GM12878 (cell line): ENCODE results near the gene ACTR5. TPM values are rescaled to one million over a fixed set of nuclear protein-coding genes. Genes with fewer than 3 reads are reported as not detected.

Experiments
- CEBPB ChIP-seq, 2 experiments: fragments of 150-350 bp in 1 of 2; IDR thresholded peaks; 2 replicates each; pipeline ENCODE4 v1.6.1; 2012 to 2014; ENCODE audit warnings: low read depth in 2 of 2, low read length in 2 of 2, borderline replicate concordance in 1 of 2, inconsistent platforms in 1 of 2
- CHD2 ChIP-seq: IDR thresholded peaks from 2 replicates; pipeline ENCODE4 v1.6.1; 2011; ENCODE audit warnings: low read depth, low read length, improper control_type of control experiment, borderline replicate concordance
- E2F8 ChIP-seq: fragments of 450-650 bp; IDR thresholded peaks from 2 replicates; pipeline ENCODE4 v1.6.1; 2018; ENCODE audit warnings: mild to moderate bottlenecking, low read depth, moderate library complexity; ENCODE audit not compliant: partially characterized antibody
- EZH2 ChIP-seq: IDR thresholded peaks from 2 replicates; pipeline ENCODE4 v1.6.1; 2012; ENCODE audit warnings: low read depth, mild to moderate bottlenecking, control low read depth, inconsistent platforms, low read length, borderline replicate concordance; ENCODE audit not compliant: control insufficient read depth
- IKZF1 ChIP-seq: fragments of 450-650 bp; conservative IDR thresholded peaks from 2 replicates; pipeline ENCODE4 v1.6.1; 2017; ENCODE audit warnings: antibody characterized with exemption, mild to moderate bottlenecking
- IRF4 ChIP-seq: IDR thresholded peaks from 2 replicates; pipeline ENCODE4 v1.6.1; 2011; ENCODE audit warnings: low read depth, low read length
- LARP7 ChIP-seq: fragments of 450-650 bp; IDR thresholded peaks from 2 replicates; pipeline ENCODE4 v1.6.1; 2017; ENCODE audit warnings: mild to moderate bottlenecking
- NFXL1 ChIP-seq: fragments of 450-650 bp; IDR thresholded peaks from 2 replicates; pipeline ENCODE4 v1.6.1; 2017; ENCODE audit warnings: antibody characterized with exemption, mild to moderate bottlenecking, borderline replicate concordance
- NR2C1 ChIP-seq: fragments of 450-650 bp; IDR thresholded peaks from 2 replicates; pipeline ENCODE4 v1.6.1; 2017; ENCODE audit warnings: antibody characterized with exemption, mild to moderate bottlenecking, moderate library complexity
- NRF1 ChIP-seq: conservative IDR thresholded peaks from 2 replicates; pipeline ENCODE4 v1.6.1; 2011; ENCODE audit warnings: mild to moderate bottlenecking, low read depth, low read length, improper control_type of control experiment
- PAX5 ChIP-seq: IDR thresholded peaks from 2 replicates; pipeline ENCODE4 v1.6.1; 2011; ENCODE audit warnings: low read depth, low read length, borderline replicate concordance
- PKNOX1 ChIP-seq: fragments of 450-650 bp; IDR thresholded peaks from 2 replicates; pipeline ENCODE4 v1.6.1; 2016; ENCODE audit warnings: mild to moderate bottlenecking
- POLR2A ChIP-seq: IDR thresholded peaks from 2 replicates; pipeline ENCODE4 v1.6.1; 2011; ENCODE audit warnings: low read depth, mild to moderate bottlenecking, low read length
- POLR2AphosphoS2 ChIP-seq: IDR thresholded peaks from 2 replicates; pipeline ENCODE4 v1.6.1; 2011; ENCODE audit warnings: low read depth, mild to moderate bottlenecking, low read length, improper control_type of control experiment, moderate library complexity
- RB1 ChIP-seq: fragments of 450-650 bp; formaldehyde crosslinking; IDR thresholded peaks from 2 replicates; pipeline ENCODE4 v1.6.1; 2017; ENCODE audit warnings: mild to moderate bottlenecking, borderline replicate concordance
- SIN3A ChIP-seq: IDR thresholded peaks from 2 replicates; pipeline ENCODE4 v1.6.1; 2012; ENCODE audit warnings: low read depth, low read length, improper control_type of control experiment
- SMAD5 ChIP-seq: IDR thresholded peaks from 2 replicates; pipeline ENCODE4 v1.6.1; 2016; ENCODE audit warnings: antibody characterized with exemption, low read depth
- SMARCA5 ChIP-seq: fragments of 450-650 bp; IDR thresholded peaks from 2 replicates; pipeline ENCODE4 v1.6.1; 2017; ENCODE audit warnings: mild to moderate bottlenecking
- SMC3 ChIP-seq: IDR thresholded peaks from 2 replicates; pipeline ENCODE4 v1.6.1; 2011; ENCODE audit warnings: low read length, improper control_type of control experiment, borderline replicate concordance
- TAF1 ChIP-seq: IDR thresholded peaks from 2 replicates; pipeline ENCODE4 v1.6.1; 2011; ENCODE audit warnings: mild to moderate bottlenecking, low read depth, low read length, borderline replicate concordance
- TCF12 ChIP-seq: IDR thresholded peaks from 2 replicates; pipeline ENCODE4 v1.6.1; 2011; ENCODE audit warnings: low read depth, mild to moderate bottlenecking, low read length
- YY1 ChIP-seq: IDR thresholded peaks from 2 replicates; pipeline ENCODE4 v1.6.1; 2011; ENCODE audit warnings: low read depth, mild to moderate bottlenecking, low read length
- ZNF217 ChIP-seq: fragments of 450-650 bp; IDR thresholded peaks from 2 replicates; pipeline ENCODE4 v1.6.1; 2017; ENCODE audit warnings: antibody characterized with exemption, mild to moderate bottlenecking
- ZNF687 ChIP-seq: fragments of 450-650 bp; IDR thresholded peaks from 2 replicates; pipeline ENCODE4 v1.6.1; 2017; ENCODE audit warnings: mild to moderate bottlenecking, moderate library complexity
- polyA plus RNA-seq, 11 experiments: library from polyadenylated mRNA; depleted of rRNA in 4 of 11; unstranded in 6 of 11; stranded (reverse) in 5 of 11; fragments of >200 nt; fragmentation: Nextera tagmentation in 4 of 11; fragmentation: Illumina TruSeq in 1 of 11; extraction: Ambion mirVana in 4 of 11; extraction: Trizol in 1 of 11; gene quantifications; 1 replicate in 1 of 11; 2 replicates in 10 of 11; pipeline versions ENCODE4 v1.2.1 to v1.2.3, GENCODE V29; 2011 to 2016; ENCODE audit warnings: inconsistent platforms in 2 of 11, missing spikeins in 2 of 11, low read depth in 1 of 11
- total RNA-seq, 4 experiments: library from RNA; depleted of rRNA in 3 of 4; stranded (reverse); fragments of >200 nt in 3 of 4; fragmentation: Illumina TruSeq in 1 of 4; extraction: Trizol in 1 of 4; gene quantifications; 2 replicates each; pipeline versions ENCODE4 v1.2.1 to v1.2.3, GENCODE V29; 2013 to 2021

ACTR5 gene
- total and polyA plus RNA-seq, 10 of the 15 experiments (the other 5 are each of a cell fraction or from before 2014, with no cell fraction given), result 0.52 to 14.7 (median 8.8) TPM

DNA sequence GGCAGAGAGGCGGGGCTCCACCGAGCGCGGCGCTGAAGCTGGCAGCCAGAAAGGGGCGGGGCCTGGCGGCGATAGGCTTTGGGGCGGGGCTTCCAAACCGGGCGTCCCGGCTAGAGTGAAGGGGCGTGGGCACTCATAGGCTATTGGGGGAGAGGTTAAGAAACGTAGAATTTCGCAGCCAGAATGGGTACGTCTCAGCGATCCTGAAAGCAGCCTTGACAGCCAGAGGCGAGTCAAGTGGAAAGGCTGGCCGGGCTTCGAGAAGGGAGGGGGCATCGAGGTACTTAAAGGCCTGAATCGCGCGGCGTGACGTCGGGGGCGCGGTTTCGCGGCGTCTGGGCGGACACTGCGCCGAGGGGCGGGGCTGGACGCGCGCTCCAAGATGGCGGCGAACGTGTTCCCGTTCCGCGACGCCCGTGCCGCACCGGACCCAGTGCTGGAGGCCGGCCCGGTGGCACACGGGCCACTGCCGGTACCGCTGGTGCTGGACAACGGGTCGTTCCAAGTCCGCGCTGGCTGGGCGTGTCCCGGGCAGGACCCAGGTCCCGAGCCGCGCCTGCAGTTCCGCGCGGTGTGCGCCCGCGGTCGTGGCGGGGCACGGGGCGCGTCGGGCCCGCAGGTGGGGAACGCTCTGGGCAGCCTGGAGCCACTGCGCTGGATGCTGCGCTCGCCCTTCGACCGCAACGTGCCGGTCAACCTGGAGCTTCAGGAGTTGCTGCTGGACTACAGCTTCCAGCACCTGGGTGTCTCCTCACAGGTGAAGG lies at the start of gene ACTR5 (continued):
- no peak for TF ChIP-seq SMC3
- peak; percentile 94 for TF ChIP-seq POLR2A
- no peak for TF ChIP-seq CEBPB (IDR thresholded peaks at IDR 0.05; ENCODE audit: borderline replicate concordance in 1 of 2, low read depth in 2 of 2, low read length in 2 of 2)
- no peak for TF ChIP-seq SMAD5
- no peak for TF ChIP-seq EZH2
- TF ChIP-seq PKNOX1, result peak; percentile 32; the same call in 1 of the 2 replicates
- peak; percentile 58; the same call in 1 of the 2 replicates for TF ChIP-seq ZNF217
- TF ChIP-seq PAX5, result peak; percentile 79
- no peak for TF ChIP-seq IRF4
- TF ChIP-seq TAF1, result peak; percentile 66; the same call in 1 of the 2 replicates
- TF ChIP-seq E2F8, result no peak
- TF ChIP-seq LARP7, result peak; percentile 98
- peak; percentile 83; the same call in 1 of the 2 replicates for TF ChIP-seq SMARCA5
- no peak for TF ChIP-seq TCF12
- TF ChIP-seq NFXL1, result 0 out of 2 replicates have a peak, but pooled peaks have one; percentile 41
- peak; percentile 42; the same call in 1 of the 2 replicates for TF ChIP-seq RB1
- TF ChIP-seq SIN3A, result peak; percentile 29; the same call in 1 of the 2 replicates
- TF ChIP-seq YY1, result peak; percentile 97
- 0 out of 2 replicates have a peak, but pooled peaks have one; percentile 26 for TF ChIP-seq NR2C1
- peak; percentile 32; the same call in 1 of the 2 replicates for TF ChIP-seq CHD2
- 0 out of 2 replicates have a peak, but pooled peaks have one; percentile 7 for TF ChIP-seq NRF1
- TF ChIP-seq POLR2AphosphoS2, result peak; percentile 40; the same call in 1 of the 2 replicates
- TF ChIP-seq ZNF687, result peak; percentile 75
- peak; percentile 84 for TF ChIP-seq IKZF1
